IMR-90 (cell line): Measurements from ENCODE around the gene C20orf202. TPM values are rescaled to one million over a fixed set of nuclear protein-coding genes. Genes with fewer than 3 reads are reported as not detected.

Source experiments
- ATAC-seq: fragments of 200-7000 bp; cut with Tn5 transposase; 2 replicates; pipeline ENCODE4 v1.9.1; 2020; ENCODE audit warnings: low read depth, mild to moderate bottlenecking, moderate library complexity
- BruUV-seq: library from RNA; stranded (reverse); fragments of 400-500 nt; replicated peaks from 2 replicates; lab custom pipeline; 2021; lab: Mats Ljungman, UMichigan
- CTCF ChIA-PET: fragments of 300-600 bp; formaldehyde crosslinking; extraction: SDS; loops from one replicate; lab custom pipeline; 2021; ENCODE audit warnings: antibody characterized with exemption; lab: Yijun Ruan, JAX
- POLR2A ChIA-PET: fragments of 300-600 bp; sonication (Branson Sonifier 250); formaldehyde crosslinking; loops from one replicate; lab custom pipeline; 2022; ENCODE audit warnings: antibody characterized with exemption; ENCODE audit not compliant: unreplicated experiment; lab: Charles Lee
- DNase-seq: peaks from one replicate; pipeline ENCODE4 v3.0.0; 2013
- H2AFZ ChIP-seq: replicated peaks from 2 replicates; pipeline ENCODE3; 2013; ENCODE audit warnings: low read length, mild to moderate bottlenecking; ENCODE audit not compliant: poor library complexity
- H2AK5ac ChIP-seq: 2 replicates; pipeline ENCODE4 v1.6.1; 2013; ENCODE audit warnings: low read depth, low read length, inconsistent platforms
- H2AK9ac ChIP-seq: replicated peaks from 2 replicates; pipeline ENCODE3; 2013; ENCODE audit warnings: mild to moderate bottlenecking, low read depth, low read length, moderate library complexity; ENCODE audit not compliant: poor library complexity
- H2BK120ac ChIP-seq: 2 replicates; pipeline ENCODE4 v1.6.1; 2013; ENCODE audit warnings: low read depth, low read length, inconsistent platforms
- H2BK15ac ChIP-seq: 3 replicates; pipeline ENCODE4 v1.6.1; 2013; ENCODE audit warnings: low read depth, low read length, inconsistent platforms
- H2BK20ac ChIP-seq: 2 replicates; pipeline ENCODE4 v1.6.1; 2013; ENCODE audit warnings: low read depth, mild to moderate bottlenecking, inconsistent platforms, low read length, moderate library complexity
- H2BK5ac ChIP-seq: 2 replicates; pipeline ENCODE4 v1.6.1; 2013; ENCODE audit warnings: mild to moderate bottlenecking, low read depth, low read length, inconsistent platforms; ENCODE audit not compliant: poor library complexity, severe bottlenecking
- H3K14ac ChIP-seq: replicated peaks from 2 replicates; pipeline ENCODE4 v1.6.1; 2013; ENCODE audit warnings: low read depth, low read length, inconsistent platforms
- H3K18ac ChIP-seq: 2 replicates; pipeline ENCODE4 v1.6.1; 2013; ENCODE audit warnings: low read depth, low read length, control low read depth
- H3K23ac ChIP-seq: 2 replicates; pipeline ENCODE4 v1.6.1; 2013; ENCODE audit warnings: low read depth, low read length, inconsistent platforms
- H3K27ac ChIP-seq: 2 replicates; pipeline ENCODE4 v1.5.1; 2013; ENCODE audit warnings: mild to moderate bottlenecking, control low read depth, low read length; ENCODE audit not compliant: insufficient read depth
- H3K27me3 ChIP-seq: 2 replicates; pipeline ENCODE4 v1.6.1; 2013; ENCODE audit warnings: low read length; ENCODE audit not compliant: control insufficient read depth, insufficient read depth
- H3K36me3 ChIP-seq: 2 replicates; pipeline ENCODE4 v1.6.1; 2013; ENCODE audit warnings: low read length, mixed read lengths; ENCODE audit not compliant: control insufficient read depth, insufficient read depth
- H3K4ac ChIP-seq: 2 replicates; pipeline ENCODE4 v1.6.1; 2013; ENCODE audit warnings: low read depth, low read length, inconsistent platforms
- H3K4me1 ChIP-seq: 2 replicates; pipeline ENCODE4 v1.6.1; 2013; ENCODE audit warnings: low read length, mixed read lengths; ENCODE audit not compliant: control insufficient read depth, insufficient read depth
- H3K4me2 ChIP-seq: 2 replicates; pipeline ENCODE4 v1.6.1; 2013; ENCODE audit warnings: low read depth, mild to moderate bottlenecking, control low read depth, low read length, moderate library complexity
- H3K4me3 ChIP-seq: 2 replicates; pipeline ENCODE4 v1.5.1; 2013; ENCODE audit warnings: low read depth, mild to moderate bottlenecking, control low read depth, low read length, moderate library complexity; ENCODE audit not compliant: insufficient read depth
- H3K56ac ChIP-seq: 2 replicates; pipeline ENCODE4 v1.6.1; 2013; ENCODE audit warnings: low read length, inconsistent platforms; ENCODE audit not compliant: insufficient read depth; ENCODE audit errors: extremely low read depth
- H3K79me1 ChIP-seq, 2 experiments: 2 replicates each; pipeline ENCODE4 v1.6.1; 2013; ENCODE audit warnings: low read length in 2 of 2, inconsistent platforms in 1 of 2, low read depth in 1 of 2
- H3K9ac ChIP-seq: 2 replicates; pipeline ENCODE4 v1.6.1; 2013; ENCODE audit warnings: low read depth, low read length, control low read depth
- H3K9me1 ChIP-seq: 2 replicates; pipeline ENCODE4 v1.6.1; 2013; ENCODE audit warnings: low read length, inconsistent platforms; ENCODE audit not compliant: insufficient read depth
- H3K9me3 ChIP-seq: 2 replicates; pipeline ENCODE4 v1.6.1; 2013; ENCODE audit warnings: low read length; ENCODE audit not compliant: control insufficient read depth, insufficient read depth
- H4K20me1 ChIP-seq: 2 replicates; pipeline ENCODE4 v1.6.1; 2013; ENCODE audit warnings: low read length, inconsistent platforms; ENCODE audit not compliant: insufficient read depth
- H4K5ac ChIP-seq: 2 replicates; pipeline ENCODE4 v1.6.1; 2013; ENCODE audit warnings: mild to moderate bottlenecking, low read depth, low read length, control low read depth
- H4K8ac ChIP-seq, 2 experiments: 2 replicates each; pipeline ENCODE4 v1.6.1; 2013; ENCODE audit warnings: low read depth in 2 of 2, low read length in 2 of 2, control low read depth in 1 of 2, inconsistent platforms in 1 of 2
- H4K91ac ChIP-seq: 2 replicates; pipeline ENCODE4 v1.6.1; 2013; ENCODE audit warnings: low read depth, low read length, inconsistent platforms; ENCODE audit not compliant: insufficient read depth
- BHLHE40 ChIP-seq: fragments of 150-350 bp; IDR thresholded peaks from 2 replicates; pipeline ENCODE4 v1.6.1; 2016; ENCODE audit warnings: mild to moderate bottlenecking, low read depth, low read length
- CEBPB ChIP-seq: IDR thresholded peaks from 2 replicates; pipeline ENCODE4 v1.6.1; 2012; ENCODE audit warnings: low read depth, low read length, improper control_type of control experiment
- CHD1 ChIP-seq: IDR thresholded peaks from 2 replicates; pipeline ENCODE4 v1.6.1; 2012; ENCODE audit warnings: low read depth, low read length, improper control_type of control experiment
- CTCF ChIP-seq: conservative IDR thresholded peaks from 2 replicates; pipeline ENCODE4 v1.5.1; 2012; ENCODE audit warnings: mild to moderate bottlenecking, low read depth, low read length, improper control_type of control experiment
- FOS ChIP-seq: fragments of 150-350 bp; IDR thresholded peaks from 2 replicates; pipeline ENCODE4 v1.6.1; 2016; ENCODE audit warnings: low read depth, low read length
- MAFK ChIP-seq: IDR thresholded peaks from 2 replicates; pipeline ENCODE4 v1.6.1; 2012; ENCODE audit warnings: low read depth, low read length, improper control_type of control experiment
- MAZ ChIP-seq: IDR thresholded peaks from 2 replicates; pipeline ENCODE4 v1.6.1; 2012; ENCODE audit warnings: low read depth, mild to moderate bottlenecking, low read length, improper control_type of control experiment, moderate library complexity, borderline replicate concordance
- MXI1 ChIP-seq: IDR thresholded peaks from 2 replicates; pipeline ENCODE4 v1.6.1; 2012; ENCODE audit warnings: low read depth, mild to moderate bottlenecking, low read length, moderate library complexity, borderline replicate concordance
- NFE2L2 ChIP-seq: fragments of 150-350 bp; IDR thresholded peaks from 2 replicates; pipeline ENCODE4 v1.6.1; 2016; ENCODE audit warnings: low read depth, mild to moderate bottlenecking, low read length
- POLR2A ChIP-seq: IDR thresholded peaks from 2 replicates; pipeline ENCODE4 v1.6.1; 2012; ENCODE audit warnings: mild to moderate bottlenecking, low read depth, low read length
- RFX5 ChIP-seq: IDR thresholded peaks from 2 replicates; pipeline ENCODE4 v1.8.0; 2012; ENCODE audit warnings: low read depth, mild to moderate bottlenecking, low read length, moderate library complexity
- SMC3 ChIP-seq: fragments of 150-350 bp; IDR thresholded peaks from 2 replicates; pipeline ENCODE4 v1.6.1; 2016; ENCODE audit warnings: low read depth, mild to moderate bottlenecking, antibody characterized with exemption, low read length, moderate library complexity
- USF2 ChIP-seq: fragments of 150-350 bp; IDR thresholded peaks from 2 replicates; pipeline ENCODE4 v1.6.1; 2017; ENCODE audit warnings: mild to moderate bottlenecking, antibody characterized with exemption, low read length, low read depth
- WGBS, 2 experiments: methylation state at CpG; one replicate each; pipeline versions ENCODE4 v1.1.5 to v1.1.7; 2013; ENCODE audit warnings: missing lambda C conversion rate in 2 of 2; ENCODE audit not compliant: insufficient read length in 1 of 2; ENCODE audit errors: extremely low coverage in 2 of 2; 5-methylcytosine and 5-hydroxymethylcytosine counted together
- dilution Hi-C: fragments of 300-500 bp; cut with HindIII; formaldehyde crosslinking; loops from one replicate; pipeline ENCODE4 v1.14.3; 2018; ENCODE audit warnings: low sequenced_read_pairs; ENCODE audit not compliant: unreplicated experiment
- in situ Hi-C: fragments of 300-500 bp; cut with MboI; formaldehyde crosslinking; loops from 3 replicates; pipeline ENCODE4 v1.14.3; 2019; ENCODE audit warnings: low sequenced_read_pairs, inconsistent platforms, mixed read lengths
- intact Hi-C: fragments of 100-400 bp; cut with micrococcal nuclease; formaldehyde crosslinking; loops from 2 replicates; pipeline ENCODE4 v1.10.0; 2022
- polyA plus RNA-seq, 3 experiments: library from polyadenylated mRNA; depleted of rRNA; stranded (reverse); fragments of >200 nt; gene quantifications; 2 replicates each; pipeline ENCODE4 v1.2.3, GENCODE V29; 2012; ENCODE audit warnings: low replicate concordance in 1 of 3
- total RNA-seq: library from RNA; depleted of rRNA; stranded (reverse); fragments of >200 nt; gene quantifications from 2 replicates; pipeline ENCODE4 v1.2.3, GENCODE V29; 2012

C20orf202 gene
- total and polyA plus RNA-seq, 2 of the 4 experiments (the other 2 are of a cell fraction), result not detected

DNA sequence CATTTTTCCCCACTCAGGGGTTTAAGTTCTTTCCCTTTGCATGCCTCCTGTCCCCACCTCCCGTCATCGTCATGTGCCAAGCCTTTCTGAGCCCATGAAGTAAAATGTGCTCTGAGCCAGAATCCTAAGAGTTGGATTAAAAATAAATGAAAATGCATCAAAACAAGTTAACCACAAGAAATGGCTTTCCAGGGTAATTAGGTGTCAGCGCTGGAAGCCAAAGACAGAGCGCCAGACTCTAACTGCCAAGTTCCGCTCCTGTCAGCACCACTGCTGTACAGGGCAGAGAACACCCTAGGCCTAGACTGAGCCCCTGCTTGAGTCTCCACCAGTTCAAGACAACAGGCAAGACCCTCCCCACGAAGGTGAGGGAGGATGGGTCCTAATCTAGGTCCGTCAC is 5.5 kb upstream of the C20orf202 start:
- H3K14ac ChIP-seq, result no peak overlapping the region
- no peak overlapping the region for H3K9ac ChIP-seq
- H3K4me3 ChIP-seq, result no peak overlapping the region
- dilution Hi-C loops, result no loop called here
- intact Hi-C loops, result no loop called here
- H4K5ac ChIP-seq, result no peak overlapping the region
- H3K79me1 ChIP-seq, result no peaks in the 10 kb centered on the region
- no peak overlapping the region for H4K8ac ChIP-seq
- ChIA-PET CTCF (no interaction called here), POLR2A (no interaction called here)
- H3K4me1 ChIP-seq, result no peaks in the 10 kb centered on the region
- no peaks in the 10 kb centered on the region for H4K20me1 ChIP-seq
- peaks cover 57% of the 10 kb centered on the region for H3K27me3 ChIP-seq
- H2AK5ac ChIP-seq, result no peak overlapping the region
- no peak overlapping the region for H3K4me2 ChIP-seq
- H2BK120ac ChIP-seq, result no peak overlapping the region
- no peak overlapping the region for H4K91ac ChIP-seq
- DNase-seq, result no peak
- ATAC-seq, result no peak
- no peak overlapping the region for H3K23ac ChIP-seq
- in situ Hi-C loops, result no loop called here
- no TSS peak for BruUV-seq
- H3K36me3 ChIP-seq, result no peaks in the 10 kb centered on the region
- no peak overlapping the region for H2AFZ ChIP-seq
- H2BK5ac ChIP-seq, result no peak overlapping the region
- no CpG with 5 or more reads among the region's 7 CpGs for WGBS, 2 experiments
- no peak overlapping the region for H2BK20ac ChIP-seq
- H3K9me3 ChIP-seq, result peaks cover 4% of the 10 kb centered on the region; the same call in 1 of the 2 replicates
- no peak overlapping the region for H3K56ac ChIP-seq
- H2AK9ac ChIP-seq, result no peak overlapping the region
- no peak overlapping the region for H3K27ac ChIP-seq
- H2BK15ac ChIP-seq, result no peak overlapping the region
- TF ChIP-seq POLR2A, result no peak
- TF ChIP-seq MXI1, result no peak
- TF ChIP-seq MAFK, result no peak
- TF ChIP-seq FOS, result no peak
- no peak for TF ChIP-seq BHLHE40
- TF ChIP-seq CTCF, result no peak
- no peak for TF ChIP-seq SMC3
- TF ChIP-seq RFX5, result no peak
- no peak for TF ChIP-seq MAZ
- no peak for TF ChIP-seq NFE2L2
- no peak for TF ChIP-seq CHD1
- TF ChIP-seq CEBPB, result no peak
- TF ChIP-seq USF2, result no peak
- H3K4ac ChIP-seq, result no peak overlapping the region
- H3K18ac ChIP-seq, result no peak overlapping the region
- H3K9me1 ChIP-seq, result no peaks in the 10 kb centered on the region
